ENCODE data around the gene FAM163A. TPM values are rescaled to one million over a fixed set of nuclear protein-coding genes. Genes with fewer than 3 reads are reported as not detected.

The FAM163A gene
- total RNA-seq, 1 experiment from 2014 or later: 0.46 TPM

- TF ChIP-seq CTCF (conservative IDR thresholded peaks at IDR 0.05): no peak
- Mint-ChIP-seq H3K27me3 (ENCODE audit: low read depth) (peaks cover 58% of the 10 kb centered on the region), H3K36me3 (ENCODE audit: insufficient read depth in 1 of 3, low read depth in 3 of 3) (no peaks in the 10 kb centered on the region), H3K4me1 (peaks cover 19 to 37% of the 10 kb centered on the region in 2 experiments), H3K4me3 (peak overlapping the region in 1 of 2 experiments; percentile 38; a peak in 1 of 5 replicates), H3K9me3 (no peaks in the 10 kb centered on the region), H3K27ac (no peak overlapping the region; a peak in 1 of 7 replicates)
- Histone ChIP-seq H3T11ph (ENCODE audit: low read length) (no peak overlapping the region), H2BK5ac (ENCODE audit: insufficient read length, low read length) (no peak overlapping the region), H2AK5ac (ENCODE audit: insufficient read length, low read length) (no peak overlapping the region), H2BK12ac (ENCODE audit: insufficient read length, low read depth, low read length) (no peak overlapping the region), H3K79me2 (ENCODE audit: insufficient read depth, low read length) (no peaks in the 10 kb centered on the region), H4K8ac (replicated peaks; ENCODE audit: insufficient read length, low read depth, low read length) (no peak overlapping the region), H3K27me3 (ENCODE audit: insufficient read depth, low read length) (no peaks in the 10 kb centered on the region), H3K9me3 (ENCODE audit: control insufficient read depth, low read depth, low read length) (no peaks in the 10 kb centered on the region), H4K91ac (ENCODE audit: insufficient read length, low read depth, low read length) (no peak overlapping the region), H3K56ac (ENCODE audit: insufficient read length, low read depth, low read length) (no peak overlapping the region), H4K20me1 (ENCODE audit: control insufficient read depth, insufficient read depth, insufficient read length) (no peaks in the 10 kb centered on the region), H2AFZ (ENCODE audit: low read length) (no peak overlapping the region), H3K4me1 (ENCODE audit: insufficient read depth, low read length) (no peaks in the 10 kb centered on the region), H3K4me2 (ENCODE audit: insufficient read depth, insufficient read length, low read length) (no peak overlapping the region), H3K23me2 (ENCODE audit: insufficient read length, low read depth, low read length, poor library complexity, severe bottlenecking) (peaks cover 12% of the 10 kb centered on the region), H2BK20ac (ENCODE audit: low read depth, low read length, poor library complexity, severe bottlenecking) (no peak overlapping the region), H3K14ac (ENCODE audit: insufficient read depth, low read length) (no peak overlapping the region), H3K27ac (ENCODE audit: insufficient read length, low read depth, low read length) (no peak overlapping the region), H3K18ac (ENCODE audit: insufficient read length, low read depth, low read length) (no peak overlapping the region), H2BK120ac (ENCODE audit: low read depth, low read length, poor library complexity, severe bottlenecking) (no peak overlapping the region), H3K79me1 (ENCODE audit: insufficient read depth, low read depth, low read length, poor library complexity, severe bottlenecking) (no peaks in the 10 kb centered on the region), H3K9ac (ENCODE audit: extremely low read depth, insufficient read length, low read length) (no peak overlapping the region), H4K5ac (ENCODE audit: insufficient read length, low read depth, low read length) (no peak overlapping the region), H3K4ac (ENCODE audit: low read depth, low read length) (no peak overlapping the region), H2BK15ac (ENCODE audit: low read depth, low read length) (no peak overlapping the region), H3K23ac (ENCODE audit: insufficient read length, low read depth, low read length) (no peak overlapping the region)
- WGBS (ENCODE audit: extremely low coverage, insufficient read length, low lambda C conversion rate): no CpG with 5 or more reads among the region's 37 CpGs
- DNase-seq: no peak
These were observed 69.6 kb downstream of the FAM163A start for GRCh38 chr1:179812501-179813292.

Data from H9 (cell line).